Hepatocyte (in vitro differentiated cells): ENCODE measurements around the gene CALML5. TPM values are rescaled to one million over a fixed set of nuclear protein-coding genes. Genes with fewer than 3 reads are reported as not detected.
A peak's percentile ranks its signal among the peaks of the same experiment; 100 is the strongest.

ENCODE experiments used
- DNase-seq: peaks from one replicate; pipeline ENCODE4 v3.0.0-alpha.2; 2016; ENCODE audit warnings: low spot score
- H2AFZ ChIP-seq: fragments of 200-600 bp; sonication (generic); 2 replicates; pipeline ENCODE4 v1.6.0; 2016; ENCODE audit warnings: antibody characterized with exemption, mild to moderate bottlenecking
- H3K27ac ChIP-seq: fragments of 200-600 bp; sonication (generic); 2 replicates; pipeline ENCODE4 v1.5.1; 2016; ENCODE audit warnings: mild to moderate bottlenecking
- H3K27me3 ChIP-seq: fragments of 200-600 bp; sonication (generic); 2 replicates; pipeline ENCODE4 v1.6.1; 2016
- H3K36me3 ChIP-seq: fragments of 200-600 bp; sonication (generic); replicated peaks from 2 replicates; pipeline ENCODE4 v1.5.1; 2016; ENCODE audit warnings: low read depth; ENCODE audit not compliant: insufficient read depth
- H3K4me1 ChIP-seq: fragments of 200-600 bp; sonication (generic); 2 replicates; pipeline ENCODE4 v1.5.1; 2016; ENCODE audit warnings: mild to moderate bottlenecking, moderate library complexity; ENCODE audit not compliant: insufficient read depth
- H3K4me2 ChIP-seq: fragments of 200-600 bp; sonication (generic); 2 replicates; pipeline ENCODE4 v1.6.0; 2016
- H3K4me3 ChIP-seq: fragments of 200-600 bp; sonication (generic); 2 replicates; pipeline ENCODE4 v1.5.1; 2016; ENCODE audit warnings: mild to moderate bottlenecking
- H3K79me2 ChIP-seq: fragments of 200-600 bp; sonication (generic); 2 replicates; pipeline ENCODE4 v1.6.0; 2017; ENCODE audit warnings: mild to moderate bottlenecking
- H3K9me2 ChIP-seq: fragments of 200-600 bp; sonication (generic); replicated peaks from 2 replicates; pipeline ENCODE4 v1.6.0; 2017; ENCODE audit warnings: mild to moderate bottlenecking; ENCODE audit not compliant: insufficient read depth
- H3K9me3 ChIP-seq: fragments of 200-600 bp; sonication (generic); 2 replicates; pipeline ENCODE4 v1.5.1; 2016; ENCODE audit warnings: low read depth, mild to moderate bottlenecking
- H4K20me1 ChIP-seq: fragments of 200-600 bp; sonication (generic); 2 replicates; pipeline ENCODE4 v1.6.0; 2016; ENCODE audit warnings: mild to moderate bottlenecking; ENCODE audit not compliant: insufficient read depth, poor library complexity, severe bottlenecking
- CTCF ChIP-seq: fragments of 200-600 bp; sonication (generic); IDR thresholded peaks from 2 replicates; pipeline ENCODE4 v1.5.1; 2016; ENCODE audit warnings: antibody characterized with exemption, mild to moderate bottlenecking; ENCODE audit not compliant: poor library complexity
- EZH2 ChIP-seq: fragments of 200-600 bp; sonication (generic); IDR thresholded peaks from 2 replicates; pipeline ENCODE4 v1.6.1; 2016; ENCODE audit warnings: antibody characterized with exemption, mild to moderate bottlenecking, borderline replicate concordance
- EZH2phosphoT487 ChIP-seq: fragments of 200-600 bp; sonication (generic); IDR thresholded peaks from one replicate; pipeline ENCODE4 v1.6.1; 2018; ENCODE audit warnings: antibody characterized with exemption, mild to moderate bottlenecking, low read depth, moderate library complexity; ENCODE audit not compliant: unreplicated experiment, severe bottlenecking
- WGBS: methylation state at CpG from one replicate; pipeline ENCODE4 v1.1.6; 2016; ENCODE audit warnings: low lambda C conversion rate; ENCODE audit errors: missing lambda C conversion rate; 5-methylcytosine and 5-hydroxymethylcytosine counted together
- polyA plus RNA-seq: library from polyadenylated mRNA; unstranded; fragments of >200 nt; fragmentation: Nextera tagmentation; extraction: Ambion mirVana; gene quantifications from 2 replicates; pipeline ENCODE4 v1.2.1, GENCODE V29; 2016
- total RNA-seq: library from RNA; depleted of rRNA; stranded (reverse); fragments of >200 nt; gene quantifications from 2 replicates; pipeline ENCODE4 v1.2.3, GENCODE V29; 2014

CALML5 gene
- total and polyA plus RNA-seq, 2 experiments from 2014 or later = not detected

- no peak overlapping the region for H3K27ac ChIP-seq
- no peaks in the 10 kb centered on the region for H3K9me2 ChIP-seq
- no peak overlapping the region for H3K4me2 ChIP-seq
- no peaks in the 10 kb centered on the region for H4K20me1 ChIP-seq
- H3K4me1 ChIP-seq = peaks cover 35% of the 10 kb centered on the region
- H3K27me3 ChIP-seq = no peaks in the 10 kb centered on the region
- no peaks in the 10 kb centered on the region for H3K79me2 ChIP-seq
- no peaks in the 10 kb centered on the region for H3K36me3 ChIP-seq
- 96% methylated on average over 15 of the region's 15 CpGs for WGBS
- H3K9me3 ChIP-seq = no peaks in the 10 kb centered on the region
- H2AFZ ChIP-seq = no peak overlapping the region
- DNase-seq = no peak
- TF ChIP-seq EZH2 (no peak), EZH2phosphoT487 (no peak), CTCF (no peak)
- no peak overlapping the region for H3K4me3 ChIP-seq
Measured at GRCh38 chr10:5470062-5470751, 29.2 kb downstream of the CALML5 start.

GRCh38 chr10:5469353-5470061 is 29.9 kb downstream of the CALML5 start:
- no peak overlapping the region for H3K4me3 ChIP-seq
- peak overlapping the region; percentile 94 for H3K27ac ChIP-seq
- no peak overlapping the region for H2AFZ ChIP-seq
- TF ChIP-seq EZH2 = no peak
- no peak for TF ChIP-seq CTCF
- TF ChIP-seq EZH2phosphoT487 = no peak
- no peaks in the 10 kb centered on the region for H3K9me2 ChIP-seq
- no peaks in the 10 kb centered on the region for H3K36me3 ChIP-seq
- H3K4me2 ChIP-seq = no peak overlapping the region
- H3K79me2 ChIP-seq = no peaks in the 10 kb centered on the region
- no peaks in the 10 kb centered on the region for H4K20me1 ChIP-seq
- peaks cover 38% of the 10 kb centered on the region for H3K4me1 ChIP-seq
- no peaks in the 10 kb centered on the region for H3K9me3 ChIP-seq
- no peaks in the 10 kb centered on the region for H3K27me3 ChIP-seq
- WGBS = 88% methylated on average over 15 of the region's 15 CpGs
- DNase-seq = no peak

GRCh38 chr10:5468262-5469106 is 30.9 kb downstream of the CALML5 start:
- H3K27ac ChIP-seq = peak overlapping the region; percentile 94
- TF ChIP-seq EZH2phosphoT487 = no peak
- no peak for TF ChIP-seq EZH2
- TF ChIP-seq CTCF = no peak
- no peaks in the 10 kb centered on the region for H3K9me2 ChIP-seq
- H3K79me2 ChIP-seq = no peaks in the 10 kb centered on the region
- H3K4me3 ChIP-seq = no peak overlapping the region
- H3K9me3 ChIP-seq = no peaks in the 10 kb centered on the region
- WGBS = 94% methylated on average over 8 of the region's 8 CpGs
- peaks cover 38% of the 10 kb centered on the region for H3K4me1 ChIP-seq
- H2AFZ ChIP-seq = no peak overlapping the region
- H4K20me1 ChIP-seq = no peaks in the 10 kb centered on the region
- DNase-seq = no peak
- H3K36me3 ChIP-seq = no peaks in the 10 kb centered on the region
- no peak overlapping the region for H3K4me2 ChIP-seq
- H3K27me3 ChIP-seq = no peaks in the 10 kb centered on the region
